Neuronal stem cell (in vitro differentiated cells): Measurements from ENCODE around the gene DDX6.
"Not testable (repeated sequence)": the region's sequence is repeated elsewhere in the genome, so short reads cannot be mapped to it uniquely, and the experiment has no call there.

ENCODE experiments used
- DNase-seq: peaks from one replicate; pipeline ENCODE4 v3.0.0-alpha.2; 2013; ENCODE audit warnings: low spot score
- H2AFZ ChIP-seq: one replicate; pipeline ENCODE4 v1.6.1; 2013; ENCODE audit warnings: mild to moderate bottlenecking, low read length, inconsistent platforms
- H2AK5ac ChIP-seq: 2 replicates; pipeline ENCODE4 v1.6.1; 2013; ENCODE audit warnings: low read depth, mild to moderate bottlenecking, inconsistent platforms, low read length, moderate library complexity, mixed read lengths
- H2BK120ac ChIP-seq: 2 replicates; pipeline ENCODE4 v1.6.1; 2013; ENCODE audit warnings: low read depth, mild to moderate bottlenecking, inconsistent platforms, low read length, moderate library complexity, mixed read lengths
- H2BK12ac ChIP-seq: one replicate; pipeline ENCODE4 v1.6.1; 2013; ENCODE audit warnings: low read length, inconsistent platforms
- H2BK15ac ChIP-seq: 2 replicates; pipeline ENCODE4 v1.6.1; 2013; ENCODE audit warnings: mild to moderate bottlenecking, low read length, inconsistent platforms, mixed read lengths
- H2BK5ac ChIP-seq: one replicate; pipeline ENCODE4 v1.6.1; 2013; ENCODE audit warnings: inconsistent platforms, mild to moderate bottlenecking, low read length, moderate library complexity
- H3K14ac ChIP-seq: one replicate; pipeline ENCODE4 v1.6.1; 2013; ENCODE audit warnings: low read length, inconsistent platforms
- H3K18ac ChIP-seq: 2 replicates; pipeline ENCODE4 v1.6.1; 2013; ENCODE audit warnings: low read length, inconsistent platforms
- H3K23ac ChIP-seq: 2 replicates; pipeline ENCODE4 v1.6.1; 2013; ENCODE audit warnings: low read depth, mild to moderate bottlenecking, mixed read lengths, low read length, inconsistent platforms; ENCODE audit not compliant: poor library complexity
- H3K27ac ChIP-seq: replicated peaks from 3 replicates; pipeline ENCODE4 v1.5.1; 2013; ENCODE audit warnings: low read length, inconsistent platforms
- H3K27me3 ChIP-seq, 3 experiments: 2 replicates each; pipeline ENCODE4 v1.6.1; 2013; ENCODE audit warnings: low read length in 3 of 3, mild to moderate bottlenecking in 2 of 3, inconsistent platforms in 1 of 3, low read depth in 1 of 3, mixed read lengths in 1 of 3, moderate library complexity in 1 of 3; ENCODE audit not compliant: control insufficient read depth in 3 of 3, insufficient read depth in 3 of 3
- H3K36me3 ChIP-seq, 2 donors: replicated peaks in 1 of 2; 2 replicates each; pipeline ENCODE4 v1.6.1; 2013; ENCODE audit warnings: low read length in 2 of 2; ENCODE audit not compliant: control insufficient read depth in 2 of 2, insufficient read depth in 2 of 2
- H3K4ac ChIP-seq: 2 replicates; pipeline ENCODE4 v1.6.1; 2013; ENCODE audit warnings: inconsistent platforms, mild to moderate bottlenecking, low read length, moderate library complexity
- H3K4me1 ChIP-seq, 2 donors: 1 replicate in 1 of 2; 2 replicates in 1 of 2; pipeline ENCODE4 v1.6.1; 2013; ENCODE audit warnings: low read length in 2 of 2, low read depth in 1 of 2; ENCODE audit not compliant: control insufficient read depth in 2 of 2, insufficient read depth in 1 of 2
- H3K4me2 ChIP-seq: one replicate; pipeline ENCODE4 v1.6.1; 2013; ENCODE audit warnings: mild to moderate bottlenecking, low read length, inconsistent platforms; ENCODE audit not compliant: insufficient read depth, poor library complexity, severe bottlenecking
- H3K4me3 ChIP-seq, 2 donors: 2 replicates each; pipeline ENCODE4 v1.5.1; 2013; ENCODE audit warnings: low read length in 2 of 2, mild to moderate bottlenecking in 2 of 2, inconsistent platforms in 1 of 2, moderate library complexity in 1 of 2
- H3K79me1 ChIP-seq: one replicate; pipeline ENCODE4 v1.6.1; 2013; ENCODE audit warnings: low read depth, mild to moderate bottlenecking, inconsistent platforms, low read length, moderate library complexity
- H3K9ac ChIP-seq: one replicate; pipeline ENCODE4 v1.6.1; 2013; ENCODE audit warnings: mild to moderate bottlenecking, low read depth, low read length, inconsistent platforms; ENCODE audit not compliant: poor library complexity
- H3K9me3 ChIP-seq, 2 donors: replicated peaks in 1 of 2; 2 replicates each; pipeline versions ENCODE3 to v1.6.1; 2013; ENCODE audit warnings: low read length in 2 of 2, mild to moderate bottlenecking in 2 of 2, inconsistent platforms in 1 of 2, low read depth in 1 of 2, mixed read lengths in 1 of 2, moderate library complexity in 1 of 2; ENCODE audit not compliant: control insufficient read depth in 2 of 2, insufficient read depth in 1 of 2
- H4K8ac ChIP-seq: one replicate; pipeline ENCODE4 v1.6.1; 2013; ENCODE audit warnings: low read depth, mild to moderate bottlenecking, inconsistent platforms, low read length, moderate library complexity
- H4K91ac ChIP-seq: one replicate; pipeline ENCODE4 v1.6.1; 2013; ENCODE audit warnings: low read length, low read depth, mild to moderate bottlenecking, inconsistent platforms; ENCODE audit not compliant: poor library complexity
- WGBS, 2 donors: extraction: QIAGEN DNeasy Blood & Tissue Kit; methylation state at CpG; one replicate each; pipeline ENCODE4 v1.1.7; 2013; ENCODE audit warnings: missing lambda C conversion rate in 2 of 2, mixed read lengths in 1 of 2; ENCODE audit not compliant: insufficient read length in 2 of 2, insufficient replicate concordance in 1 of 2; ENCODE audit errors: extremely low coverage in 2 of 2; 5-methylcytosine and 5-hydroxymethylcytosine counted together

DDX6 gene

GRCh38 chr11:118714416-118714815 is 76.5 kb downstream of the DDX6 start:
- not testable (repeated sequence) for H3K27me3 ChIP-seq, H2BK15ac ChIP-seq, H3K4me2 ChIP-seq, H3K4ac ChIP-seq, DNase-seq, H2BK12ac ChIP-seq, H3K79me1 ChIP-seq, H3K9ac ChIP-seq, H3K36me3 ChIP-seq, H3K9me3 ChIP-seq, H3K18ac ChIP-seq, H2AK5ac ChIP-seq, H3K14ac ChIP-seq, H3K23ac ChIP-seq, H2BK5ac ChIP-seq, H3K27ac ChIP-seq, H2AFZ ChIP-seq, H4K91ac ChIP-seq, H3K4me3 ChIP-seq, H4K8ac ChIP-seq, H2BK120ac ChIP-seq
- H3K4me1 ChIP-seq: peaks cover 10 to 11% of the 10 kb centered on the region in 2 donors
- no CpG with 5 or more reads among the region's 5 CpGs for WGBS, 2 donors

- Histone ChIP-seq H2AK5ac (no peak overlapping the region), H4K8ac (no peak overlapping the region), H3K4me2 (no peak overlapping the region), H3K9me3 (no peaks in the 10 kb centered on the region), H3K4me3 (no peak overlapping the region), H3K27ac (no peak overlapping the region), H2BK5ac (no peak overlapping the region), H4K91ac (no peak overlapping the region), H3K9ac (no peak overlapping the region), H3K36me3 (no peaks in the 10 kb centered on the region), H2BK120ac (no peak overlapping the region), H3K79me1 (no peaks in the 10 kb centered on the region), H3K14ac (no peak overlapping the region), H2BK12ac (no peak overlapping the region), H2BK15ac (no peak overlapping the region), H3K23ac (no peak overlapping the region), H2AFZ (no peak overlapping the region), H3K18ac (no peak overlapping the region), H3K27me3 (peaks cover 0 to 16% (median 0%) of the 10 kb centered on the region in 3 experiments), H3K4ac (no peak overlapping the region), H3K4me1 (peaks cover 9 to 14% of the 10 kb centered on the region in 2 donors)
- no CpG with 5 or more reads among the region's 6 CpGs for WGBS, 2 donors
- no peak for DNase-seq
These were observed 82.7 kb downstream of the DDX6 start for GRCh38 chr11:118708296-118708695.

DNA sequence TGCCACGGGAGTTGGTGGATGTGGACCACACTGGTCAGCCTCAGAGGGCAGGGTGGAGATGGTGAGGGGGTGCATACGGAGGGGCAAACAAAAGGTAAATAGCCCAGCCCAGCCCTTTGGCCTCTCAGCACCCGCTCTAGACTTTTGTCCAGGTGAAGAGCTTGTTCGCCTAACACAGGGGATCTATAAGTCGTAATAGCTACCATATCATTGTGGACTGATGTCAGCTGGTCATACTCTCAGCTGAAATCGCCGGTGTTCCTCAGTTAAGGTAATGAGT is 84.5 kb downstream of the DDX6 start:
- Histone ChIP-seq H2AK5ac (no peak overlapping the region), H3K4me1 (peaks cover 9 to 12% of the 10 kb centered on the region in 2 donors), H3K9me3 (no peaks in the 10 kb centered on the region), H3K14ac (no peak overlapping the region), H3K4me2 (no peak overlapping the region), H3K9ac (no peak overlapping the region), H4K8ac (no peak overlapping the region), H3K27me3 (peaks cover 0 to 16% (median 0%) of the 10 kb centered on the region in 3 experiments), H3K18ac (peak overlapping the region; percentile 50), H3K4me3 (no peak overlapping the region), H3K79me1 (no peaks in the 10 kb centered on the region), H3K36me3 (no peaks in the 10 kb centered on the region), H4K91ac (no peak overlapping the region), H3K23ac (no peak overlapping the region), H2BK12ac (no peak overlapping the region), H2BK15ac (no peak overlapping the region), H2AFZ (peak overlapping the region; percentile 86), H3K4ac (no peak overlapping the region), H3K27ac (no peak overlapping the region), H2BK120ac (no peak overlapping the region), H2BK5ac (no peak overlapping the region)
- WGBS, 2 donors: no CpG with 5 or more reads among the region's 7 CpGs
- no peak for DNase-seq

DNA sequence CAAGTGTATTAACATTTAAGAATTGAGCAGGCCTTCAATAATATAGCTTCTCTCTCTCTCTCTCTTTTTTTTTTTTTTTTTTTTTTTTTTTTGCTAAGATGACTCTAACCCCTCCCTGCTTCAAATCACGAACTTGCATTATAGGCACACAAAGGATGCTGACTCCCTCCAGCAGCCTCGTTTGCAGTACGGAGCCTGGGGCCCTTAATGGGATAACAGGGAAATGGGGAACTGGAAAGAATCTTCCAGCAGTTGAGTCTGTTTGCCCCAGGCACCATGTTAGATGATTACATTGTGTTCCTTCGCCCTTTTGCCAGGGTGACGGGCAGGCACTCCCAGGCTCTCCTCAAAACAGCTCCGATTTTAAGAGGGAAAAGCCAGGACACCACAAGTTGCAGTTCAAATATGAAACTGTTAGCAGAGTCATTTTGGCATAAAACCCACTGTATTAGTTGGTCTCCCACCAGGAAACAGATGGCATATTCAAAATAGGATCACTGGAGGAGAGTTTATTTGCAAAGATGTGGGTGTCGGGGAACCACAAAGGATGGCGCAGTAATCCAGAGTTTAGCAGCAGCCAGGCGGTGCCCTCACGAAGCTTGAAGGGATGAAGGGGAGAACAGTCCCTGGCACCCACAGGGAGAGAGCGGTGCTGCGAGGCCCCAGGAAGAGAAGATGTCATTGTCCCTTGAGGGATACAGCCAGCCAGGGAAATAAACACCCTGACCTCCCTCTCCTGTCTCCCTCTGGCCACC is 85.0 kb downstream of the DDX6 start:
- Histone ChIP-seq H3K9ac (no peak overlapping the region), H3K27ac (no peak overlapping the region), H3K18ac (peak overlapping the region; percentile 50), H4K8ac (no peak overlapping the region), H3K79me1 (no peaks in the 10 kb centered on the region), H3K4me2 (no peak overlapping the region), H3K23ac (no peak overlapping the region), H3K4ac (no peak overlapping the region), H2BK15ac (no peak overlapping the region), H3K36me3 (no peaks in the 10 kb centered on the region), H2BK120ac (no peak overlapping the region), H3K4me3 (no peak overlapping the region), H2BK12ac (no peak overlapping the region), H3K9me3 (no peaks in the 10 kb centered on the region), H2BK5ac (no peak overlapping the region), H3K14ac (no peak overlapping the region), H2AK5ac (no peak overlapping the region), H3K4me1 (peaks cover 9 to 12% of the 10 kb centered on the region in 2 donors), H3K27me3 (peaks cover 0 to 16% (median 0%) of the 10 kb centered on the region in 3 experiments), H4K91ac (no peak overlapping the region), H2AFZ (peak overlapping the region; percentile 86)
- WGBS, 2 donors: no CpG with 5 or more reads among the region's 12 CpGs
- DNase-seq: no peak
